Measurements from ENCODE around the gene C12orf54.
A peak's percentile ranks its signal among the peaks of the same experiment; 100 is the strongest.
"Not testable (repeated sequence)": the region's sequence is repeated elsewhere in the genome, so short reads cannot be mapped to it uniquely, and the experiment has no call there.

Gene C12orf54

GRCh38 chr12:48510111-48510510, 27.8 kb downstream of the C12orf54 start:
- no peak for DNase-seq

GRCh38 chr12:48512855-48513254, 30.6 kb downstream of the C12orf54 start:
- DNase-seq, result no peak

- no peak for DNase-seq
Observed at GRCh38 chr12:48514728-48515127, 32.4 kb downstream of the C12orf54 start.

- not testable (repeated sequence) for DNase-seq
Observed at GRCh38 chr12:48520381-48520780, 38.1 kb downstream of the C12orf54 start.

GRCh38 chr12:48525332-48525731, 43.0 kb downstream of the C12orf54 start, which contains the start of gene OR8S1:
Gene OR8S1 (plus strand): TSS chr12:48525632. CDS start chr12:48525632, 0 bp downstream.
- DNase-seq, result no peak

- DNase-seq, result no peak
Observed at GRCh38 chr12:48527891-48528670, 45.8 kb downstream of the C12orf54 start.

- no peak for DNase-seq
Observed at GRCh38 chr12:48532601-48533000, 50.3 kb downstream of the C12orf54 start.

- no peak for DNase-seq
Observed at GRCh38 chr12:48536602-48537001, 54.3 kb downstream of the C12orf54 start.

- DNase-seq, result peak; percentile 1 to 45
Observed at GRCh38 chr12:48542300-48542928, 60.1 kb downstream of the C12orf54 start.

- no peak for DNase-seq
Observed at GRCh38 chr12:48545833-48546469, 63.7 kb downstream of the C12orf54 start.

Data from inflammatory macrophage treated with lipopolysaccharide for 1 hour (primary cell).